Inferior parietal cortex (tissue), 1 donor: ENCODE measurements around the gene NLRP9.

Source experiments
- DNase-seq: peaks from one replicate; pipeline ENCODE4 v3.0.0-alpha.2; 2016; ENCODE audit errors: extremely low spot score

NLRP9 gene

DNA sequence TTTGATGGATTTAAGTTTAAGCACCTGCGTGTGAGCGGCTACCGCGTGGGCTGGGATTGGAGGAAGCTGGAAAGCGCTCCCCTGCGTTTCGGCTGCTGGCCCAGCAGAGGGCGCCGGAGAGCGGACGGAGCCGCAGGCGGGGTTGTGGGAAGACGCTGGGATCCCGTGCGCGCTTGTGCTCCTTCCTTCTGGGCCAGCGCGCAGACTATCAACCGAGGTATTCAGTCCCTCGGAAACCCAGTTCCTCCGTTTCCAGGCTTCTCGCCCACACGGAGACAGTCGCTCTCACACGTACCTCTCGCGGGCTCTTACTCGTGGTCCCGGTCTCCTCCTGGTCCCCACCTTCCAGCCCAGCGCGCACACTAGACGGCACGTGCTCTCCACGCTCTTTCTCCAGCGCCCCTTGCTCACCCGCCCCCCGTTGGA, 34.4 kb downstream of the NLRP9 start:
- DNase-seq: peak; percentile 36

DNA sequence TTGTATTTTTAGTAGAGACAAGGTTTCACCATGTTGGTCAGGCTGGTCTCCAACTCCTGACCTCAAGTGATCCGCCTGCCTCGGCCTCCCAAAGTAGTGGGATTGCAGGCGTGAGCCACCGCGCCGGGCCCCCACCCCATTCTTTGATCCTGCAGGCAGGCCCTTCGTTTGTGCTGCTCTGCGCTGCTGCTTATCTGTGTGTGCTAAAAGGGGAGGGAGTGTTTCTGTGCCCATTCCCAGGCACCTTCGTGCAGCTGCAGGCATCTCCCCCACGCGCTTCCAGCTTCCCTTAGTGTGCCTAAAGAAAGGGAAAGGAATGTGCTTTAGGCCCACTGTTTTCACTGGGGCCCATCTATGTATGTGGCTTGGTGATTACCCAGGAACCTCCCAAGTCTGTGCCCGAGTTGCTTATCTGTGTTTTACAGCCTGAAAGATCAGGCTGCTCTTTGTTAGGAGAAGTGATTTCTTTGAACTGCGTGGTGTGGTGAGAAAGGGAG, 36.0 kb downstream of the NLRP9 start:
- no peak for DNase-seq

DNA sequence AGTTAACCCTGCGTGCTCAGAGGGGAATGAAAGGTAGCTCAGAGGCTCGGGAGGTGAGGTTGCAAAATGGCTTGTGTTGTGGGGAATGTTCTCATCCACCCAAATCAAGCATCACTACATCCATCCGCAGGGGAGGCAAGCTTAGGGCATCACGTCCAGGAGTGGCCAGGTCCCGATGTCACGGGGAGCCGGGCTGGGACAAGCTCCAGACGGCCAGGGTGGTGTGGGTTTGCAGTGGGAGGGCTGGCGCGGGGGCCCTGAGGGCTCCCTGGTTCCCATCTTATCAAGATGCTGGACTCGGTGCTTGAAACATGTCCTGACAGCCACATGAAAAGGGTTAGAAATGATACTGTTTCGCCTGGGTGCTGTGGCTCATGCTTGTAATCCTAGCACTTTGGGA, 37.4 kb downstream of the NLRP9 start:
- DNase-seq: no peak

DNA sequence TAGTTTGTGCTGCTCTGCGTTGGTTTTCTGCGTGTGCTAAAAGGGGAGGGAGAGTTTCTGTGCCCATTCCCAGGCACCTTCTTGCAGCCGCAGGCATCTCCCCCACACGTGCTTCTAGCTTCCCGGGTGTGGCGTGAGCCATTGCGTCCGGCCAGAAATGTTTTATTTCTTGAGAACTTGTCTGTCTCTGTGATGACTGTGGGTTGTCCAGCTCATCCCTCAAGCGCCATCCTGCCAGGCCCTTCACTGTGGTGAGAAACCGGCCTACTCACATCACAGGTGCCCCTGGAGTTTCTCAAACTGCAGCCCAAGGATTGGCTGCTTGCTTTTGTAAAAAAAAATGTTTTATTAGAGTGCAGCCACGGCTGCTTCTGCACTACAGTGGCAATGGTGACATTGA, 39.0 kb downstream of the NLRP9 start:
- no peak for DNase-seq

DNA sequence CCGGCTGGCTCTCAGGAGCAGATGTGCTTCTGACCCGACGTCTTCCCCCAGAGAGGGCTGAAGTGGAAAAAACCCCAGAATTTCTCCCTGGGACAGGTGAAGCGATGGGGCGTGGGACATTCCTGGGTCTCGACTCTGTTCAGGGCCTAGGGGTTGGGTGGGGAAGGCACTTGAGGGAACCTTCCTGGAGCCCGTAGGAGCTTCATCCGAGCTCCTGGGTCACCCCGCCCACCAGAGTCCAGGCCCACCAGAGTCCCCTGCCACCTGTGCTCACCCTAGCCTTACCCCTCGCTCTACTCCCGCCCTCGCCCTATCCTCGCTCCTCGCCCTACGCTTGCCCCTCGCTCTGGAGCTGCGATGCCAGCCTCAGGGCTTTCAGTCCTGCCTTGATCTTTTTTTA, 39.9 kb downstream of the NLRP9 start:
- no peak for DNase-seq

DNA sequence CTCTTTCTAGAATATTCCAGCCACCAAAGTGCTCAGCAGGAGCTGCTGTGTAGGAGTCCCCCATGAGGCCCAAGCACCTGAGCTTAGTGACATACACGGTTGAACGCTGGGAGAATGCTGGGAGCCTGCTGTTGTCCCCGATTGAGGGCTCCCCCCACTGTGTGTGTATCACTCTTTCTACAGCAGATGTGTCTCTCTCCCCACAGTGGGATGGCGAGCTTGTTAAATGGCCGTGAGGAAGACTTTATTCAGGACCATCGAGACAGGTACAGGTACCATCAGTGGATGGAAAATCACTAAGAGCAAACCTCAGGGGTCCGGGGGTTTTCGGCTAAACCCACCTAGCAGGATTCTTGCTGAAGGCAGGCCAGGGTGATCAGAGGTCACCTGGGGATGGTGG, 40.5 kb downstream of the NLRP9 start:
- no peak for DNase-seq

DNA sequence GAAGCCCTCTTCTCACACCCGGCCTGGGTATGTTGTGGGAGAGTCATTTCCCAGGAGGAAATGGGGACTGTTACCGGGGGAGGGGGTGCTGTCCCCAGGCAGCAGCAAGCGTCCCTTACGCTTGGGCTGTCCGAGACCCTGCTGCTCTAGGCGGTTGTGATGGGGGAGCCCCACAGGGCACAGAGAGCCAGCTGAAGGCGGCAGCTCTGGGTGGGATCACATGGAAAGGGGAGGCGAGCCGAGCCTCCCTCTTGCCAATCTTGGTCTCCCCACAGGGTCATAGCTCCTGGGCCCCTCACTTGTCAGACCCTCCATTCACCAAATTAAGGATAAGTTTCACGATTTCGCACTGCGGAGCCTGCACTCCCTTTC, 41.1 kb downstream of the NLRP9 start:
- DNase-seq: no peak

DNA sequence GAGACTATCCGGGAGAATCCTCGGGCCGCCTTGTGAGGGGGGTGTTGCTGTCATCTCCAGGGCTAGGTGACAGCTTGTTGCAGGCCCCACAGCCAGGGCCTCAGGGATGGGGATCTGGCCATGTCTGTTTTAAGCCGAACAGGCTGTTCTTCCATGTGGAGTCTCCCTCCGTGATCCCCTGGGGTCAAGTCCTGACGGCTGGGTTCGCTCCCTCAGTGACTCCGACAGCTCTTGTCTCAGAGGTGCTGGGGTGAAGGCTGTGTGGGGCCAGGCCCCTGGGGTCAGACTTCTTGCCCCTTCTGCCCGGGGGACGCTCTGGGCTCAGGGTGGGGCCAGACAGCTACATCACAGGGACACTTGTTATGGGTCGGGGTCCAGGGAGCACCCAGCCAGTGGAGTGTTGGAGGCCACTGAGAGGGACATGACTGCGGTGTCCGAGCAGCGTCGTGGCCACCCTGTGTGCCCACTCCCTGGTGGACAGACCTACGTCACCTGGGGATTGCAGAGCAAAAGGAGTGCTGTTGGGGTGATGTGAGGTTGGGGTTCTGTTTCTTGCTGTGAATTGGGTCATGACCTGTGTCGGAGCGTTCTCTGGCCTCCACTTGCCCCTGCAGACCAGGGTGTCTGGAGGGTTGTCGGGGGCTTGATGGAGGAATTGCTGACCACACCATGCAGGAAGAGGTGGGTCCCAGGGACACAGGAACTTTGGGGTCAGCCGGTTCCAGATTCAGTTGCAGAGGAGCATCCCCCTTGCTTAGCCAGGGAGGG, 41.7 kb downstream of the NLRP9 start:
- no peak for DNase-seq

DNA sequence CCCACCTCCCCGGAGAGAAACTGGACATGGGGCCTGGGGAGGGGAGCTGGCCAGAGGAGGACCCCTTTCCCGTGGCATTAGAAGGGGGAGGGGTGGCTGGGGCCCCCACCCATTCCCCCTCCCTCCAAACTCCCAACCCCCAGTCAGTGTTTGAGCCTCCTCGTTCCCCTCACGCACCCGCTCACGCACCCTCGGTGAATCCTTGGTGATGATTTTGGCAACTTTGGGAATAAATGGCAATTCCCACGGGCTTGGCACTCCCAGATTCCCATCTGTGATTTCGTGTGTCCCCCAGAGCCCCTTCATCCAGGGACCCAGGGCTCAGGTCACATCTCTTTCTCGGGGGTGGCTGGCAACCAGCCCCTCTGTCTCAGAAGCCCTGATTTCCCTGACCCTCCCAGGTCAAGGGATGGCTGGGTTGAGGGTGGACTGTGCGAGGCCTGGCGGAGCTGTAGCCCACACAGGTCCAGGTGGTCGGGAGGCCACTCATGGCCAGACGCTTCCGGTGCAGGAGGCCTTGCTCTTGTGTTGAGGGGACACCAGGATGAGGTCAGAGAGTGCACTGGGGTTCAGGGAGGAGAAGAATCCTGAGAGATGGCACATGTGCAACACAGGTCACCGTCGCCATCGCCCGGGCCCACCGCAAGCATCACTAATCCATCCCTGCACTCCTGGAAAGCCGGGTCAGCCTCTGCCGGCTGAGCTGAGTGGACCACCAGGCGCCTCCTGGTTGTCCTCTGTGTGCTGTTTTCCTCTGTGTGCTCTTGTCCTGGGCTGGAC, 42.5 kb downstream of the NLRP9 start:
- no peak for DNase-seq

DNA sequence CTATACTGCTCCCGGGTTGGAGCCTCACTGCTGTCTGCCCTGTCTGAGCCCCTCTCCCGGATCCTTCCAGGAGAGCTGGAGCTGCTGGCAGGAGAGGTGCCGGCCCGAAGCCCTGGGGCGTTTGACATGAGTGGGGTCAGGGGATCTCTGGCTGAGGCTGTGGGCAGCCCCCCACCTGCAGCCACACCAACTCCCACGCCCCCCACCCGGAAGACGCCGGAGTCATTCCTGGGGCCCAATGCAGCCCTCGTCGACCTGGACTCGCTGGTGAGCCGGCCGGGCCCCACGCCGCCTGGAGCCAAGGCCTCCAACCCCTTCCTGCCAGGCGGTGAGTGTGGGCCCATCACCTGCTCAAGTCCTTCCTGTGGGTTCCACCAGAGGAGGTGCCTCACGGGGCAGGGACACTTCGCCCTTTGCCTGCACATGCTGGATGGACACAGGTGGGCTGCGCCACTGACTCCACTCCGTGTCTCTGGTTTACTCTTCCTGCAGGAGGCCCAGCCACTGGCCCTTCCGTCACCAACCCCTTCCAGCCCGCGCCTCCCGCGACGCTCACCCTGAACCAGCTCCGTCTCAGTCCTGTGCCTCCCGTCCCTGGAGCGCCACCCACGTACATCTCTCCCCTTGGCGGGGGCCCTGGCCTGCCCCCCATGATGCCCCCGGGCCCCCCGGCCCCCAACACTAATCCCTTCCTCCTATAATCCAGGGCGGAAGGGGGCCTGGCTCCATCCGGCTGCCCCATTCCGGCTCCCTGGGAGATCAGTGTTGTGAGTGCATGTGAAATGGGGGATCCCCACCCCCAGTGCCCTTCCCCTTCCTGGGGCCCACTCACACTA, 43.3 kb downstream of the NLRP9 start:
- no peak for DNase-seq

DNA sequence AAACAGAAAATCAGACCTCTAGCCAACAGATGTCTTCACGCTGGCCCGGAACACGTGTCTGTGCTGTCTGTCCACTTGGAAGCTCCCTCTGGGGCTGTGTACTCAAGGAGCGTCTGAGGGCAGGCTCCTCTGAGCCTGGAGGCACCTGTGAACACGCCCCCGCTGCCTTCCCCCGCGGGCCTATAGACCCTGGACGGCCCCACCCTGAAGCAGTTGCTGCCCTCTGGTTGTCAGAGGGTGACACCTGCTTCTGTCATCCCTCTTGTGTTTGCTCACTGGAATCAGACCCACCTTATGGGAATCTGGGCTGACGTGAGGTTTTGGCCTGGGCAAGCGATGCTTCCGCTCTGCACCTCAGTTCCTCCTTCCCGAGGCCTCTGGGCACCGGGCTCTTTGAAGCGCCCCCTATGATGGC, 44.0 kb downstream of the NLRP9 start:
- no peak for DNase-seq

DNA sequence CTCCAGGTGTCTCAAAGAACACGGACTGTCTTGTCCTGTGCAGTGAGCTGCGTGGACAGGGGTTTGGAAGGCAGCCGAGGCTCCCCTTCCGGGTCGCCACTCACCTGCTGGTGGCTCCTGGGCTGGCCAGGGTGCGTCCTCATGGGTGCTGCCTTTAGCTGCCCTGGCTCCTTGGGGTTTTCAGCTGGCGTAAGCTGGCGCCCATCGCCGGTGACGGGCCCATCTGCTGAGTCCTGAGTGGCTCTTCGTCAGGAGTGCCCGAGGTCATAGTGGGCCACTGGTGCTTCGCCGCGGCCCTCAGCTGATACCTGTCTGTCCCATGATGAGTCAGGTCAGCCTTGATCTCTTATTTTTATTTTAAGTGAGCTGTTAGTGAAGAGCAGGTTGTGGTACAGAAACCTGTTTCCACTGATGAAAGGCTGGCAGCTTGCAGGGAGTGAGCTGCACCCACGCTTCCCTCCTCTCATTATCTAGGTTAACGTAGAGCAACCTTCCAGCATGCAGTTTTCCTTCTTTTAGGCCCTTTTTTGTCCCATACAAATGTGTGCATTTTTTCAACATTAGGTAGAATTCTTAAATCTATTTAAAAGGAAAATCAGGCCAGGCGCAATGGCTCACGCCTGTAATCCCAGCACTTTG, 44.7 kb downstream of the NLRP9 start:
- DNase-seq: no peak

DNA sequence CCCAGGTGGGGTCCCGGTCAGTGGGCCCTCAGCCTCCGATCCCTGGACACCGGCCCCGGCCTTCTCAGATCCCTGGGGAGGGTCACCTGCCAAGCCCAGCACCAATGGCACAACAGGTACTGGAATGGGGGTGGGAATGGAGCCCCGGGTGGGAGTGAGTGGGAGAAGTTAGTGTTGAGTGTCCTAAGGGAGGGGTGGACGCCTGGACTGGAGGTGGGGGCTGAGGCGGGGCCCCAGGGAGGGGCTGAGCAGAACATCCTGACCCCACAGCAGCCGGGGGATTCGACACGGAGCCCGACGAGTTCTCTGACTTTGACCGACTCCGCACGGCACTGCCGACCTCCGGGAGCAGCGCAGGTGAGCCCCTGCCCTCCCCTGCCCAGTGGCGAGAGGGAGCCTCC, 45.5 kb downstream of the NLRP9 start:
- DNase-seq: no peak

DNA sequence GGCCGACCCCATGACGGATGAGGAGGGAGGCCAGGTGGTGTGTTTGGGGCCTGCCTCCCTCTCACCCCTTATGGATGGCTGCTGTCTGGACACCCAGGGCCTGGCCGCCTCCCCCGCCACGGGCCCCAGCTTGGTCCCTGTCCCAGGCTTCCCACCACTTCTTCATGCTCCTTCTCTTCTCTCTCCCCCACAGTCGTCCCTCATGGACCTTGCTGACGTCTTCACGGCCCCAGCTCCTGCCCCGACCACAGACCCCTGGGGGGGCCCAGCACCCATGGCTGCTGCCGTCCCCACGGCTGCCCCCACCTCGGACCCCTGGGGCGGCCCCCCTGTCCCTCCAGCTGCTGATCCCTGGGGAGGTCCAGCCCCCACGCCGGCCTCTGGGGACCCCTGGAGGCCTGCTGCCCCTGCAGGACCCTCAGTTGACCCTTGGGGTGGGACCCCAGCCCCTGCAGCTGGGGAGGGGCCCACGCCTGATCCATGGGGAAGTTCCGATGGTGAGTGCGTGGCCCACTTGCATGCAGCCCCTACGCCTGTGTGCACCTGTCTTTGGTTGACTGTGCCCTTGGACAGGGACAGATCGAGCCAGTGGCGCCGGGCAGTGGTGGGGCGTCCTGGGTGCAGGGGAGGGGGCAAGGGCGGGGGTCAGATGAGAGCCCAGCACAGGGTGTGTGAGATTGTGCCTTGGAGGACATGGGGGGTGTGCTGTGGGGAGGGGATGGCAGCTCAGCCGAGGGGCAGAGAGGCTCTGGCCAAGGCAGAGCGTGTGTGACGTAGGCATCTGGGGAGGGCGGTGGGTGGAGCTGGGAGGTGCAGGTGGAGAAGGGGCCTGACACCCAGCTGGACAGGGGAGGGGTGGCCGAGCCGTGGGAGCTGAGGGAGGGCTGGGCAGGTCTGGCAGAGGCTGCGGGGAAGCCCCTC, 46.4 kb downstream of the NLRP9 start:
- no peak for DNase-seq

DNA sequence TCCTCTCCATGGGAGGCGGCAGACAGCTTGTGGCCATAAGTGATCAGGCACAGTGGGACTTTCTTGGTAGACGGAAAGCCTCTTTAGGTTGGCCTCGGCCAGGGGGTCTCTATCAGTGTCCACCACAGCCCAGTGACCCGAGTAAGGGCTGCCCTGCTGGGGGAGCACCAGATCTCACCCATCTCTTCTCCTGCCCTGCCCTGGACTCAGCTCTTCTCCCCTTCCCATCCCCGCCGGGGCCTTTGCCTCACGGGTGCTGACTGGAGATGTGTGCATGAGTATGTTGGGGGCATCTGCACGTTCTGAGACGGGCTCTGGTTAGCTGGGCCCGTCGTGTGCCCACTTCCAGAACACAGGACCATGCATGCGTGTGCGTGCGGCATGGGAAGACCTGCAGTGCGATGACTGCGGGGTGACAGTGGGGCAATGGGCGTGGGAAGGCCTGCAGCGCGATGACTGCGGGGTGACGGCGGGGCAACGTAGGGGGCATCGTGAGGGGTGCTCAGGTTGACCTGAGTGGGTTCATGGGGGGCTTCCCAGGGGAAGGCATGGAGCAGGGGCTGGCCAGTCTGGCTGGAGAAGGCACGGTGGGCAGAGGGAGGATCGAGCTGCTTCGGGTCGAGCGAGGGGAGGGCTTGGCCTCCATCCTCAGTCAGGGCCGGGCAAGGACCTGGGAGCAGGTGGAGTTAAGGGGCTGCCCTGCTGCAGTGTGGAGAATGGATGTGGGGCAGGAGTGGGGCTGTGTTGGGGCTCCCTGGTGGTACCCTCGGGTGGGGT, 47.2 kb downstream of the NLRP9 start:
- DNase-seq: no peak

DNA sequence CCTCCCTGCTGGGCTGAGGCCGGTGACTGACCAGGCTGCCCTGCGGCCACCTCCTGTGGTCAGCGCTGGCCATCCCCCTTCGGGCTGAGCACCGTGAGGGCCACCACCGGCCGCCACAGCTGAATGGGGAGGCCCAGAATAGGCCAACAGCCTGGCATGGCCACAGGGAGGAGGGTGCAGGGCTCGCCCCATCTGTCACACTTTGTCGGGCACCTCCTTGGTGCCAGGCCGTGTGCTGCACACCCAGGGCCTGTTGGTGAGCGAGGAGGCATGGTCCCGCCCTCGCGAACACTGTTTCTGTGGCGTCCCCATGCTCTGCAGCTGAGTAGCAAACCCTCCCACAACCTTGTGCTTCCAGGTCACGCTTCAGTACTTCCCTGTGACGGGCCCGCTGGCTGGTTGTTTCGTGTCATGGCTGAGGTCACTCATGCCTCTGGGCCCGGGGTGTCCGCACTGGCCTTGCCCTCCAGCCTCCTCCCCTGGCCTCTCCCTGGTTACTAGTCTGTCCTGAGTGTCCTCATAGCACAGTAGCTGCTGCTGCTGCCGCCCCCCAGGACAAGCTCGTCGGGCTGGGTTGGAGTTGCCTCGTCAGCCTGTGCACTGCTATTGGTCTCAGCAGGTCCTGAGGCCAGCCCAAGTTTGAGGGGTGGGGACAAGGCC, 48.0 kb downstream of the NLRP9 start:
- DNase-seq: no peak

DNA sequence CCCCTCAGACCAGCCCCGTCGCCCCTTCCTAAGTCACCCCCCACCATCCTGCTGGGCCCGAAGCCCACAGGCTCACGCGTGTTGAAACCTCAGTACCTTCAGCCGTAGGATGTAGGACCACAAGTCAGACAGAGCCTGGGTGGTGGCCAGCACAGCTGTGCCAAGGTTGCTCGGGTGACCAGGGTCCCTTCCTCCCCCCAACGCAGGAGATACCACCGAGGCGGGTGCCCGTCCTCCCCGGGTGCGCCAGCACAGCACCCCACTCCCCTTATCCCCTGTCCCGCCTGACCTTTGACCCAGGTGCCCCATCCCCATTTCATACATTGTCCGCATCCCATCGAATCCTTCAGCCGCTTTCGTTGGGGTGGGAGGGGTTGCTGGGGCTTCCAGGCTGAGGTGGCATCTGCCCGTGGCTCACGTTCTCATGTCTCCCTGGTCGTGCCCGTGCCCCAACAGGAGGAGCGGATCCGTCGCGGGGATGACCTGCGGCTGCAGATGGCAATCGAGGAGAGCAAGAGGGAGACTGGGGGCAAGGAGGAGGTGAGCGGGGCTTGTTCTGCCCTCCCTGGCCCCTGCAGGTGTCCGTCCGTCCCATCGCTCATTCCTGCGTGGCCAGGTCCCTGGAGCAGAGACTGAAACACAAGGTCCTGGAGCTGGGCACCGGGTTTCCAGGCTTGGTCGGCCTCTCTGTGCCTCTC, 48.6 kb downstream of the NLRP9 start:
- no peak for DNase-seq

DNA sequence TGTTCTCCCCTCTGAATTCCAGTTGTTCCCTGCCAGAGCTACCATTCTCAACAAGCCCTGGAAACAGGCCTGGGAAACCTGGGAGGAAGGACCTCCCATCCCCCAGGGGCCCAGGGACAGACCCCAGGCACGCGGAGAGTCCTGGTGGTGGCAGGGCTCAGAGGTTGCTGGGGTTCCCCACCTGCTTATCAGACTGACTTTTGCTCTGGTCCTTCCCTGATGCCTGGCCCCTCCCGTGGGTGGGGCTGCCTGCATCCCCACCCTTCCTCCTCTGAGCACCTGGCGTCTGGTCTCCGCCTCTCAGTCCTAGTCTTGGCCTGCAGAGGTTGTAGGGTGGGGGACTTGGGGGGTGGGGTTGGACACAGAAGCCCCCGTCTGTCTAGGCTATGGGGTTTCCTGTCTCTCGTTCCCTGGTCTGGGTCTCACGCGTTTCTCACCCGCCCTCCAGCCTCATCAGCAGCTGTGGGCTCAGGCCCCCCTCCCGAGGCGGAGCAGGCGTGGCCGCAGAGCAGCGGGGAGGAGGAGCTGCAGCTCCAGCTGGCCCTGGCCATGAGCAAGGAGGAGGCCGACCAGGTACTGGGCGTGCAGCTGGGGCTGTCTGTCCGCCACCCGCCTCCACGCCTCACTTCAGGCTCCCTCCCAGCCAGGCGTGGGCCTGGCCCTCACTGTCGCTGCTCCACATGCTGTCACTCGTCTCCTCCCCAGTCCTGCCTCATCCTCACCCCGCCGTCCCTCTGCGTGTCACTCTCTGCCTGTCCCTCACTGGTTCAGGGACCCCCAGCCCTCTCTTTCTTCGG, 49.6 kb downstream of the NLRP9 start:
- DNase-seq: no peak
